Measurements from ENCODE around the gene ELAVL4.

- TF ChIP-seq POLR2A (IDR thresholded peaks at IDR 0.05; ENCODE audit: low read depth, low read length), result no peak
- no peak for TF ChIP-seq CTCF (IDR thresholded peaks at IDR 0.05; ENCODE audit: extremely low read depth in 1 of 2, insufficient read depth in 1 of 2, low read depth in 1 of 2, low read length in 2 of 2)
These were observed 88.5 kb downstream of the ELAVL4 start for GRCh38 chr1:50197216-50197615.
